ENCODE results near the gene ABCF2.

Gene ABCF2

GRCh38 chr7:151252561-151252835, 25.5 kb upstream of the ABCF2 start:
- FAIRE-seq = no peak

- no peak for FAIRE-seq
Measured at GRCh38 chr7:151251689-151252560, 24.9 kb upstream of the ABCF2 start.

DNA sequence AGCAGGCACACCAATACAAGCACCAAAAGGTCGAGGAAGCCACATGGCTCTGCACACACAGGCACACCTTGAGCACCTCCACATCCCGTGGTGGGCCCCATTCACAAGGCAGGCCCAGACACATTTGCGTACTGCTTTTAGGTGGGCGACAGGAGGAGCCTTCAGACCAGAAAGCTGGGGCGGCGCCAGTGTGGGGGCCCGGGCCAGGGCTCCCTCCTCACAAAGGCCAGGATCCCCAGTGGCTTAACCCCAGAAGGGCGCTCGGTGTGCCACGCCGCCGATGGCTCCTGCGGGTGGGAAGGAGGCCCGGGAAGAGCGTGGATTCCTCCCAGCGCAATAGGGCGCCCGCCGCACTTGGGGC, 24.3 kb upstream of the ABCF2 start:
- FAIRE-seq = no peak

DNA sequence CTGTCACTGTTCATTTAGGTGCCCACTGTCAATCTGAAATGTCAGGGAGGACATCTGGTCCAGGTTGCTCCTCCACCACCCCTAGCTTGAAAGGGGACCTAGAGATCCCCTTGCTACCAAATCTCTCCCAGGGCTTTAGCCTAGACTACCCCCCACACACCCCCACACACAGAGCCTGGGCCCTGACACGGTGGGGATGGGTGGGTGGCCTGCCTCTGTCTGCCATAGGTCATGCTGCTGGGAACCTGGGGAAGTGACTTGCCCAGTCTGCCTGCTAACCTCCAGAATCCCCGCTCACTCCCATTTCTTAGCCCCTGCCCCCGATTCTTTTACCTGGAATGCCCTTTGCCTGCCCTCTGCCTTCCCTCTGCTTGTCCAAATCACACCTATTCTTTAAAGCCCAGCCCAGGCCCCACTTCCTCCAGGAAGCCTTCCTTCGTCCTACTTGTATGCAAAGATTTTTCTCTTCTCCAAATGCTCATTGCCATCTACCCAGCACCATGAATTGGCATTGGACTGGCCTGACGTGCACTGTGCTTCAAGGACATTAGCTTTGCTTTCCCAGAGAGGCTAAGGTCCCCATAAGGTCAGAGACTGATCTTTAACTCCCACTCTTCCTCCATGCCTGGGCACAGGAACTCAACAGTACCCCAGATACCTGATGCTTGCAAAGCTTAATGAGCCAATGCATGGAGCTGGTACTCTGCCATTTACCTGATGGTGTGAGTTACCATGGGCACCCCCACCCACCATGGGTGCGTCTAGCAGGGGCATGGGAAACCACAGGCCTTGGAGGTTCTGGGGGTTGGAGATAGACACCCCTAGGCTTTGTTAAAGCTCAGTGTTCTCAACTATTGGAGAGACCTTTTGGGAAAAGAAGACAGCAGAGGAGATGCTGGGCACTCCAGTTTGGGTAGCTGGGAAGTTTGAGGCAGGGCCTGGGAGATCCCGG, 23.5 kb upstream of the ABCF2 start:
- no peak for FAIRE-seq

DNA sequence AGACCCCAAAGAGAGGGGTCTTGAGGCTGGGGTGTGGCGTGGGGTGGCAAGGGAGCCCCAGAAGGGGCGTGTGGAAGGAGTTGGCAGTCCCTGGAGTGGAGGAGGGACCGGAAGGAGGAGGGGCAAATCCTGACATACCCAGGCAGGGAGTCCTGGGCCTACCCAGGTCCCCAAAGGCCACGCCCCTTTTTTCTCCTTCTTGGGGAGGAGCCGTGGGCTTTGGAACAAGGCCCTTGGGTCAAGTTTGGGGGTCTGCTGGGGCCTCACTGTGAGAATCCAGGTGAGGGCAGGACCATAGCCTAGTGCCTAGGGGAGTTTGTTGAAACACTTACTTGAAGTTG, 22.7 kb upstream of the ABCF2 start:
- FAIRE-seq = no peak

GRCh38 chr7:151249034-151249731, 22.2 kb upstream of the ABCF2 start:
- no peak for FAIRE-seq

DNA sequence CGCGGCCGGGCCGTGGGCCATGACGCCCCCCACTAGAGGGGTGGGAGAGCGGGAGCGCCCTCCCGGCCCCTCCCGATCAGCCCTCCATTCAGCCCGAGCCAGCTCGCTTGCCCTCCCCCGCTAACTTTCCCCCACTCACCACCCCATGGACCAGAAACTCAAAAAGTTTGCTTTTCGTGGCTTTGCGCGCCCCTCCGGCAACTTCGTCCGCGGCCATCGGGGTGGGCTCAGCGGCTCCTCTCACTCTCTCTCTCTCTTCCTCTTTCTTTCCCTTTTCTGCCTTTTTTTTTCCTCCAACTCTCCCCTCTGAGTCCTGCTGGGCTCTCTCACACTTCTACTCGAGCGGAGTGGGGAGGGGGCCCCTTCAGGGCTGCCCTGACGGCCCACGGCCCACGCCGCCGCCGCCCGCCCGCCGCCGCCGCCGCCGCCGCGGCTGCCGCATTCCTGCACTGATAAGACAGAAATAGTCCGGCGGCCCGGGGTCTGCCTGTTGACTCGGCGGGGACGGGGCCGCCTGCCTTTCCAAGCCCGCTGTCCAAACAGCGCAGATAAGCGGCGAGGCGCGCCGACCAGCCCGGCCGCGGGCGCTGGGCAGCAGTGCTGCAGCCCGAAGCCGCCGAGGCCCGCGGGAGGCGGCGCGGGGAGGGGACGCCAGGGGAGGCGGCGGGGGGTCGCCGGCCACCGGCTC, 21.5 kb upstream of the ABCF2 start, which contains the start of gene SMARCD3:
SMARCD3 (minus strand) TSS at position 349 of the 688 bp plus-strand sequence; CDS start at position 217, 132 bp downstream.
- no peak for FAIRE-seq

DNA sequence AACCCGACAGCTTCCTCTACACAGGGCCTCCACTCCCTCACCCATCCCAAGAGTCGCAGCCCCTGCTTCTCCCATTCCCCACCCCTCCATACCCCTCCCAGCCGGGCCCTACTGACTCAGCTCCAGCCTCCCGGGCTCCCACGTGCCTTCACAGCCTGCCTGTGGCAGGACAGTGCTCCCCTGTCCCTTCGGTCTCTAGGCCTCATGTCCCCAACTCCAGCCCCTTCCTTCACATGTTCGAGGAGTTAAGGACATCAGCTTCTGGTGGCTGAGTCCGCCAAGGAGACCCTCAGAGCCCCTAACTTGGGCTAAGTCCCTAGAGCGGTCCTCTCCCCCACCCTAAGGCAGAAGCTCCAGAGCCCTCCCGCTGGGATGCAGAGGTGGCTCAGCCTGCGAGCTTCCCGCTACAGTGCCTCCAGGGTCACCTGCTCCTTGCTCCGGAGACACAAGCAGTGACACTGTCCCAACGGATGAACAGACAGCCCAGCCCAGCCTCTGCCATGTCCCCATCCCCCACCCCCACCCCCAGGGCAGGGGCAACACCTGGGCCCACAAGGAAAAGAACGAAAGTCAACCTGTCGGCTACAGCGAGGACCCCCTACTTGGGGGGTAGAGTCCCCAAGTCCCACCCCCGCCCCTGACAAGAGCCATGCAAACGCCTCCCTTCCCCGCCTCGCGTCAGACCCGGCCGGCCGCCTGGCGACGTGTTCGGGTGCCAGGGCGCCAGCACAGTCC, 20.8 kb upstream of the ABCF2 start:
- FAIRE-seq = no peak

DNA sequence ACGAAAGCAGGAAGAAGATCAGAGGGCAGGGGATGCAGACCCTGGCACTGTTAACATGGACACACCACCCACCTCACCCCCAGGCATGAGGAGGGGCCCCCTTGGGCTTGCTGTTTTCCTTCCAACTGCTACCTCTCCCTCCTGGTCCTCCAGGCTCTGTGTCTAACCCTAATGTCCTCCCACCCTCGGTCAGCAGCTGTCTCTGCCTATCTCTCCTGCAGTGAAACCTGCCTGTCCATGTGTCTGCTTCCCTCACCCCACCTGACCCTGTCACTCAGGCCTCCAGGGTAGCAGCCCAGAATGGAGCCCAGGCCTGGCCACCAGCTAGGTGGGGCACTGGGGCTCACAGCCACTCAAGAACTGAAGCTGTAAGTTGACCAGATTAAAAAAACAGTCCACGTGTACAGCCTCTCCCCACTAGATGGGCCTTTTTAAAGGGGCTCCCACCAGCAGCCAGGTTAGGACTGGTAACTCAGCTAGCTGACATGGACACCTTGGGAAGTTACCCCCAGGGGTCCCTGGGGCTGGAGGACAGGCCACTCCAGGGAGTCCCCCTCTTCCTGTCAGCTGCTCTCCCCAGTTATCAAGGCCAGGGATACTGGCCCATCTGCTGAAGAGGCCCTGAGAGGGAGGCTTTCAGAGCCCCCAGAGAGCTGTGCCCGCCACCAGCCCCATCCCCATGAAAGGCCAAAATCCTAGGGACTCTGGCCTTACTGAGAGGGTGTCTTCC, 20.0 kb upstream of the ABCF2 start:
- no peak for FAIRE-seq

DNA sequence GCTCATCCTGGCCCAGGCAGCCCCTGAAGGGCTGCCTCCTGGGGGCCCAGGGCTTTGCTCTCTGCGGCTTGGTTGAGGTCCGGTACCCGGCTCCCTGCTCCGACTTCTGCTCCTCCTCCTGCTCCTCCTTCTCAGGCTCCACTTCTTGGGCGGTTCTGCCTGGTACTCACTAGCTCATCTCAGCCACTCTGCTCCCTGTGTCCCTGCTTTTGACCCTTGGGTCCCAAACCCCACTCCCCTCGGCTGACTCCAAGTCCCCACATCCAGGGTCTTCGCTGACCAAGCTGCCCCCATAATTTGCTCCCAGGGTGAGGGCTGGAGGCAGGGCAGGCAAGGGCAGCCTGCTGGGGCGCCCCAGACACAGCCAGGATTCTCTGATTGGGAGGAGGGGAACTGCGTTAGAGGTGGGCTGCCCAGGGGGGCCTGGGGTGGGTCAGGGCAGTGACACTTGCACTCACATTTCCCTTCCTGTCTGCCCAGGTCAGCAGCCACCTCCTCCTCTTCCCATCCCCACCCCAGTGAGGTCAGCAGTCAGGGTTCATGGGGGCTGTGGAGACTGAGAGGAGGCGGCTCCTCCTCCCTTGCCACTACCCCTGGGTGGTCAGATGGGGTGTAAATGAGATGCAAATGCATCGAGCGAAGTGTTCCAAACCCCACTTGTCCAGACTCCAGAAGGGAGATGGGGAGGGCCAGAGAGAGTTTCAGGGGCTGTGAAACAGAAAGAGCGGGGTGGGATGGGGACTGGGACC, 19.3 kb upstream of the ABCF2 start:
- FAIRE-seq = no peak

GRCh38 chr7:151245360-151246101, 18.5 kb upstream of the ABCF2 start:
- no peak for FAIRE-seq

GRCh38 chr7:151244841-151245346, 17.9 kb upstream of the ABCF2 start:
- no peak for FAIRE-seq

DNA sequence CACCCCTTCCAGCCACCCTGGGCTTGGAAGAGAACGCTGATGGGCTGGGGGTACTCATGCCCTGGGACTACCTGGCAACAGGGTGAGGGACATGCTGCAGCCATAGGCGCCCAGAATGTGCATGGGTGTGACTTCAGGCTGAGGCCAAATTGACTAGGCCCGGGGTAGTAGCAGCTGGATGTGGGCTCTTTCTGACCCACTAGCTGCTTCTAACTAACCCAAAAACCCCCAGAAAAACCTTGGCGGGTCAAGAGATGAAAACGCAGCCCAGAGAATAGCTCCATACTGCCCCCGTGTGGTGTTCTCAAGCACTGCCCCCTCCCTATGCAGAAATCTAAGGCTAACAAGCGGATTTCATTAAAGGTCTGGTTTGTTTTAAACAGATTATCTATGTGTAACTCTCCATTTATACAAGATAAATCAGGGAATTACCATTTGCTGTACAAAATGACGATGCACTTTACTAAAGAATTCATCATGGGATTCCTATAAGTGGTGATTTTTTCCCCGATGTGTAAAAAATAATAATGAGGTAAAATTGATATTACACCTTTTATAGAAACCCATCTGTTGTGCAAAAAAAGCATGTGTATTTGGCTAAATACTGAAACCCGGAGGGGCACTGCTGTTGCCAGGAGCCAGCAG, 17.3 kb upstream of the ABCF2 start:
- no peak for FAIRE-seq

DNA sequence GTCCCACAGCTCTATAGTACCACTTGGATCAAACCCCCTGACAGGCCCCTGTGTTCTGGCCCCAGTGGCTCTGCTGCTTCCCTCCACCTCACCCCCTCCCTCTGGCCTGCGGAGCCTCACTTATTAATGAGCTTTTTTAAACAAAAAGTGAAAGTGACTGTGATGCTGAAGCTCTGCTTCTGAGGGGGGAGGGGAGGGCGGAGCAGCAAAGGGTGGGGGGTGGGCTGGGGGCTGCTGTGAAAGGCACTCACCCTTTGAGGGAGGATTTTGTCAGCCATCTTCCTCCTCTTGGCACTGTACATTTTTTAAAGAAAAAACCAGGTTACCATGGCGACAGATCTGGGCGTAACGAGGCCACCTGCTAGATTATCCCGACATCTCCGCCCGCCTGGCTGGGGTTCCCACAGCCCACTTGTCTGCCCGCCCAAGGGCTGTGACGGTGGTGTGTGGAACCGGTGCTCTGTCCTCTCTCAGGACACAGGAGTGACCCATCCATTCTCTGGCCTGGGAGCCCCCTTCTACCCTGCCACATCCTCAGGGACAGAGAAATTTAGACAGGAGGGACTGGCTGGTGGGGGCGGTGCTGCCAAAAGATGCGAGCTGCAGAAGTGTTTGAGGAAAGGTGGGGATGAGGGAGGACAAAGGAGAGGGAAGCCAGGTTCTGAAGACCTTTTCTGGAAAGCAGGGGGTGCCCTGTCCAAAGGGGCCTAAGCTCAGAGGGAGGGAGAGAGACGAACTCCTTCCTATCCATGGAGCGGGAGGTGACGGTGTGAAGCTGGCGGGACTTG, 16.6 kb upstream of the ABCF2 start:
- no peak for FAIRE-seq

- no peak for FAIRE-seq
Measured at GRCh38 chr7:151243045-151243349, 16.0 kb upstream of the ABCF2 start.

- no peak for FAIRE-seq
Measured at GRCh38 chr7:151242159-151243044, 15.4 kb upstream of the ABCF2 start.

DNA sequence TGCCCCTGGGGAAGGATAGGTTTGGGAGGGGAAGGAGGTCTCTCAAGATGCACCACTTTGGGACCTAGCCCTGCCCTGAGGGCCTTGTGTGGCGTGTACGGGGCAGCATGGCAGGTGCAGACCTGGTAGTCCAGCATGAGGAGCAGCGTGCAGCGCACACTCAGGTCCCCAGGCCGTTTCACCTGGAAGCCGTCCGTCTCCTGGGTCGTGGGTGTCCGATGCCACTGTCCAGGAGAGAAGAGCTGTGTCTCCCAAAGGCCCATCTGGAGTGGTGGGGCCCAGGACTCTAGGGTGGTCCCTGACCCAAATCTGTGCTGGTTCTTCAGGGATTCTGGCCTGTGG, 14.7 kb upstream of the ABCF2 start:
- no peak for FAIRE-seq
